HG03571 (cell line): ENCODE data around the gene GRPEL1.

Experiments used
- ATAC-seq: cut with Tn5 transposase; IDR thresholded peaks from one replicate; pipeline ENCODE4 v1.9.1; 2021; ENCODE audit not compliant: unreplicated experiment

The GRPEL1 gene

GRCh38 chr4:7025040-7025602 is 42.7 kb downstream of the GRPEL1 start:
- ATAC-seq: no peak

GRCh38 chr4:7024336-7024890 is 43.5 kb downstream of the GRPEL1 start:
- no peak for ATAC-seq

DNA sequence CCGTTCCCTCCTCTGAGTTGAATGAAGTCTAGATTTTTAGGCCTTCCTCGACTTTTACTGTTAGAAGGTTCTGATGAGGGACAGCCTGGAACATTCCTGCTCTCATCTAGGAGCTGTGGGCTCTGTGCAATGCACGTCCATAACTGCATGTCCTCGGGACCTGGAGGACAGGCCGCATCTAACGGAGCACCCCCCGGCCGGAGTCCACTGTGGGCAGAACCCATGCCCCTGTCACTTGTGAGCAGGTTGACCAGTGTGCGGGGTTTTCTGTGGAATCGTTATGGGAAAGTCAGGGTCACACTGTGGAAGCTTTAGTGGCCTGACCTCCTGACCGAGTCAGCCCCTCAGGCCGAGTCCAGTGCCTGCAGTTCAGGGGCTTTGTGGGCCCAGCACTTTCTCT is 44.0 kb downstream of the GRPEL1 start:
- ATAC-seq: no peak

DNA sequence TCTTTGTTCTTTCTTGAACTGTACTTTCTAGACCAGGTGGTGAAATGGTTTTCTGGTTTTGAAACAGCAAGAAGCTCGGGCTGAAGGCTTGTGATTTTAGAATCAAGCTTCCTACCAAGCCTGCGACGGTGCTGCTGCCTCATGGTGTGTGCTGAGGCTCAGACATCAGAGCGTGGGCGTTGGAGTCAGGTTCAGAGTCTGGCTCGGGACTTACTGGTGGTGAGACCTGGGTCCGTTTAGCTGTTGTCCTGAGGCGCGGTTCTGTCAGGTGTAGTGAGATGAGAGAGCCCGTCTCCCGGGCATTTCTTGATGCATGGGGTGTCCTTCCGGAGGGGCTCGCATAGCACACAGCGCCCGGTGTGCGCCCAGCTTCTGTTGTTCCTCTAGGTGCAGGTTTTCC is 44.4 kb downstream of the GRPEL1 start:
- ATAC-seq: no peak

GRCh38 chr4:7021930-7022664 is 45.8 kb downstream of the GRPEL1 start:
- no peak for ATAC-seq

GRCh38 chr4:7021355-7021754 is 46.5 kb downstream of the GRPEL1 start:
- no peak for ATAC-seq

DNA sequence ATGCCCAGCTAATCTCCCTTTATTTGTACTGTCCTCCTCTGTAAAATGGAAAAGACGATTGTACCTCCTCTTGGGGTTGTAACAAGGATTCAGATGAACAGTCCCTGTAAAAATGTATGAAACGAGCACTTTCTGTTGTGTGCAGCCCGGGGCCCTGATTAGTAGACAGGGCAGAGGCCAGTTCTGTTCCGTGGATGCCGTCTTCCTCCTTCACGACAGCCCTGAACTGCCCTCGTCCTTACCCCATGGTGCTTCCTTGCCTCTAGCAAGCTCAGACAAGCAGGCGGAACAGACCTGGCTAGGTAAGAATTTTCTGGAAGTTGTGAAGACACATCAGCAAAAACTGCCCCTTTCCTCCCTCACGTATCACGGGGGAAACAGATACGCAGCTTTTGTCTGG is 47.0 kb downstream of the GRPEL1 start:
- no peak for ATAC-seq

DNA sequence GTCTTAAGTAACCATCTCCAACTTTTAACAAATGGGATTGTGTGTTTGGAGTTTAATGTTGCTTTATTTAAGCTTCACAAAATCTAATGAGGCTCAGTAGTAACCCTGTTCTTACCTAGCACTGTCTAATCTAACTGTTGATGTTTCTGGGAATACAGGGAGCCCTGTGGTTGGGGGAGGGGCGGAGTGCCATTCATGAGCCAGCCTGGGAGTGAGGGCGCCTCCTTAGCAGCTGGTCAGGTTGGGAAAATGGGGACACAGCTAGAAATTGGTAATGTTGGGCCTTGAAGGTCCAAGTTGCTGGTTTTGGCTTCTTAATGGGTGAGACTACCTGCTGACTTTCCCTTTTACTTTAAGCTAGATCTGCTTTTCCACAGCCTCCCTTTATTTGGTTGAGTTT is 47.6 kb downstream of the GRPEL1 start:
- no peak for ATAC-seq

- no peak for ATAC-seq
These were observed 48.5 kb downstream of the GRPEL1 start for GRCh38 chr4:7019367-7019766.

GRCh38 chr4:7018281-7018680 is 49.6 kb downstream of the GRPEL1 start:
- ATAC-seq: no peak

- ATAC-seq: no peak
These were observed 50.3 kb downstream of the GRPEL1 start for GRCh38 chr4:7017446-7018048.

GRCh38 chr4:7016512-7016911 is 51.4 kb downstream of the GRPEL1 start:
- ATAC-seq: no peak

- no peak for ATAC-seq
These were observed 51.8 kb downstream of the GRPEL1 start for GRCh38 chr4:7016086-7016485.

DNA sequence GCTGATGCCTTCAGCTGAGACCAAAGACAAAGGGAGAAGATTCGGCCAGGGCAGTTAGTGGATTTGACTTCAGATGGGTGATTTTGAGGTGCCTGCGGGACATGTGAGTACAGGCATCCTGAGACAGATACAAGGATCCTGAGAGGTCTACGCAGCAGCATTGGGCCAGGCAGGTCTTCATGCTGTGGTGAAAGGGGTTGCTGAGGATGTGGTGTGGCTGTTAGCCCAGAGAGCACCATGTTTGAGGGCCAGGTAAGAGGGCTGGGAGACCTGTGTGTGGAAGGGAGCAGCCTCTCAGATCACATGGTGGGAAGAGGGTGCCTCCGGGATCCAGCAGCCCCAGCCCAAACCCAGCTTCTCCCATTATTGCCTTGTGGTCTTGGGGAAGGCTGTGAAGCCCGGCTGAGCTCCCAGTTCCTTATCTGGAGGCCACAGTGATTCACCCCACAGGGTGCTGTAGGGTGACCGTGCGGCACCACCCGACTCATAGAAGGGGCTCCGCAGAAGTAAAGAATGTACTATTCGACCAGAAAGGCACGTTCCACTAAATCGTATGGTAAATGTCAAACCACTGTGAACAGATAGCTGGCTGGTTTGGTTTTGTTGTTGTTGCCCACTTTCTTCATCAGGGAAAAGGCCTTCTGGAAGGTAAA is 52.4 kb downstream of the GRPEL1 start:
- ATAC-seq: no peak

DNA sequence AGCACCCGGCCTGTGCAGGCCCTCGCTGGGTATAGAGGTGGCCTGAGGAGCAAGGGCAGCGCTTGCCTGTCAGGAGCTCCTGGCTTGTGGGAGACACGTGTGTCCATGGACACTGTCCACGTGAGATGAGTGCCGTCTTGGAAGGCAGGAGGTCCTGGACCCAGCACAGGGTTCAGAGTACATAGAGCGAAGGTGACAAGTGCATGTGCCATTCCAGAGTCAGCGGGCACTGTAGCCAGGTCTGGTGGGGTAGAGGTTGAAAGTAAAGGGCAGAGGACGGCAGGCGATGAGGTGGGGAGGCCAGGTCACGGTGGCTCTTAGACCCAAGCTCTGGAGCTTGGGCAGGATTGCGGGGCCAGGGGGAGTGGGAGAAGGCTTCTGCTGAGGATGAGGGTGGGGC is 53.0 kb downstream of the GRPEL1 start:
- ATAC-seq: no peak

DNA sequence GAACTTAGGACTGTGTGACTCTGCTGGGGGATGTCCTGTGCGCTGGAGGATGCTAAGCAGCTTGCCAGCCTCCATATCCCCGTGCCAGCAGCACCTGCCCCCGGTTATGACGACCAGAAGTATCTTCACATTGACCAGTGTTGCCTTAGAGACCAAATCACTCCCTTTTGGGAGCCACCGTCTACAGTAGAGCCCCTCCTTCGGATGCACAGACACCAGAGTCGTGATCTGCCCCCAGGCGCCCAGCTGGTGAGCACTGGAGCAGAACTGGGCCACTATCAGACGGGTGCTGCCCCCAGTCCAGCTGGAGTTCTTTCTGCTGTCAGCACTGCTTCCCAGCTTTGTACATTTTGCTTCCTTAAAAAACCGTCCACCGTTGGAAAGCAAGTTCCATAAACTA is 54.7 kb downstream of the GRPEL1 start:
- ATAC-seq: no peak

- ATAC-seq: no peak
These were observed 58.3 kb downstream of the GRPEL1 start for GRCh38 chr4:7009564-7009963.
